ENCODE data around the gene GARNL3. TPM values are rescaled to one million over a fixed set of nuclear protein-coding genes. Genes with fewer than 3 reads are reported as not detected.

GARNL3 gene
- total RNA-seq, 1 donor from 2014 or later, result 22.9 TPM

- H3K9me3 ChIP-seq (replicated peaks), result no peaks in the 10 kb centered on the region
- peaks cover 67% of the 10 kb centered on the region for H3K4me1 ChIP-seq
- peak overlapping the region; percentile 83 for H3K27ac ChIP-seq (replicated peaks)
- intact Hi-C loops (cut with micrococcal nuclease), result no loop called here
- peaks cover 18% of the 10 kb centered on the region for H3K36me3 ChIP-seq
- TF ChIP-seq CTCF (IDR thresholded peaks at IDR 0.05; ENCODE audit: borderline replicate concordance), result no peak
- H3K27me3 ChIP-seq (ENCODE audit: low read depth), result no peaks in the 10 kb centered on the region
- H3K4me3 ChIP-seq, result no peak overlapping the region
- no peak for DNase-seq
Observed at GRCh38 chr9:127341152-127341551, 76.6 kb downstream of the GARNL3 start.

GRCh38 chr9:127344368-127345000 is 79.9 kb downstream of the GARNL3 start:
- intact Hi-C loops (cut with micrococcal nuclease), result no loop called here
- no peak for TF ChIP-seq CTCF (IDR thresholded peaks at IDR 0.05; ENCODE audit: borderline replicate concordance)
- no peak overlapping the region for H3K4me3 ChIP-seq
- no peaks in the 10 kb centered on the region for H3K9me3 ChIP-seq (replicated peaks)
- no peak for DNase-seq
- H3K4me1 ChIP-seq, result peaks cover 55% of the 10 kb centered on the region
- no peak overlapping the region for H3K27ac ChIP-seq (replicated peaks)
- H3K27me3 ChIP-seq (ENCODE audit: low read depth), result no peaks in the 10 kb centered on the region
- H3K36me3 ChIP-seq, result peaks cover 27% of the 10 kb centered on the region

- TF ChIP-seq CTCF (IDR thresholded peaks at IDR 0.05; ENCODE audit: borderline replicate concordance), result no peak
- H3K27me3 ChIP-seq (ENCODE audit: low read depth), result no peaks in the 10 kb centered on the region
- peaks cover 49% of the 10 kb centered on the region for H3K4me1 ChIP-seq
- H3K36me3 ChIP-seq, result peaks cover 19% of the 10 kb centered on the region
- no peaks in the 10 kb centered on the region for H3K9me3 ChIP-seq (replicated peaks)
- DNase-seq, result no peak
- intact Hi-C loops (cut with micrococcal nuclease), result no loop called here
- no peak overlapping the region for H3K27ac ChIP-seq (replicated peaks)
- H3K4me3 ChIP-seq, result no peak overlapping the region
Observed at GRCh38 chr9:127345566-127345965, 81.0 kb downstream of the GARNL3 start.

GRCh38 chr9:127346584-127346983 is 82.0 kb downstream of the GARNL3 start:
- no peak overlapping the region for H3K27ac ChIP-seq (replicated peaks)
- H3K9me3 ChIP-seq (replicated peaks), result no peaks in the 10 kb centered on the region
- no peak for DNase-seq
- no peak overlapping the region for H3K4me3 ChIP-seq
- peak; percentile 15 for TF ChIP-seq CTCF (IDR thresholded peaks at IDR 0.05; ENCODE audit: borderline replicate concordance)
- H3K4me1 ChIP-seq, result peaks cover 40% of the 10 kb centered on the region
- H3K27me3 ChIP-seq (ENCODE audit: low read depth), result no peaks in the 10 kb centered on the region
- intact Hi-C loops (cut with micrococcal nuclease), result no loop called here
- peaks cover 19% of the 10 kb centered on the region for H3K36me3 ChIP-seq

GRCh38 chr9:127347831-127348776 is 83.5 kb downstream of the GARNL3 start:
- Histone ChIP-seq H3K9me3 (replicated peaks) (no peaks in the 10 kb centered on the region), H3K4me3 (no peak overlapping the region), H3K4me1 (peaks cover 44% of the 10 kb centered on the region), H3K27me3 (ENCODE audit: low read depth) (no peaks in the 10 kb centered on the region), H3K36me3 (peaks cover 13% of the 10 kb centered on the region), H3K27ac (replicated peaks) (peak overlapping the region; percentile 50)
- intact Hi-C loops (cut with micrococcal nuclease), result no loop called here
- no peak for DNase-seq
- TF ChIP-seq CTCF (IDR thresholded peaks at IDR 0.05; ENCODE audit: borderline replicate concordance), result no peak

All from left ventricle myocardium inferior (tissue), 1 donor.